ENCODE data around the gene TUBB4A.

- no peak for TF ChIP-seq RAD21 (IDR thresholded peaks at IDR 0.05; ENCODE audit: low read depth)
- no peak for TF ChIP-seq EGR1 (IDR thresholded peaks at IDR 0.05)
- no peak for TF ChIP-seq TEAD4 (IDR thresholded peaks at IDR 0.05)
- no peak for TF ChIP-seq EP300 (IDR thresholded peaks at IDR 0.05; ENCODE audit: borderline replicate concordance)
- TF ChIP-seq REST (IDR thresholded peaks at IDR 0.05; ENCODE audit: low read depth), result no peak
- TF ChIP-seq TAF1 (IDR thresholded peaks at IDR 0.05; ENCODE audit: low read depth), result no peak
- no peak for TF ChIP-seq YY1 (IDR thresholded peaks at IDR 0.05; ENCODE audit: low read depth)
- TF ChIP-seq, protein P1, sequence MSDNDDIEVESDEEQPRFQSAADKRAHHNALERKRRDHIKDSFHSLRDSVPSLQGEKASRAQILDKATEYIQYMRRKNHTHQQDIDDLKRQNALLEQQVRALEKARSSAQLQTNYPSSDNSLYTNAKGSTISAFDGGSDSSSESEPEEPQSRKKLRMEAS (IDR thresholded peaks at IDR 0.05), result no peak
- TF ChIP-seq TCF12 (IDR thresholded peaks at IDR 0.05; ENCODE audit: low read depth), result no peak
- no peak for TF ChIP-seq CEBPB (IDR thresholded peaks at IDR 0.05)
These were observed 49.0 kb upstream of the TUBB4A start for GRCh38 chr19:6551091-6551490.
